ENCODE data around the gene GFPT1. TPM values are rescaled to one million over a fixed set of nuclear protein-coding genes. Genes with fewer than 3 reads are reported as not detected.

The GFPT1 gene
- total RNA-seq, 2 experiments from 2014 or later, result 21.7 to 22.8 TPM

DNA sequence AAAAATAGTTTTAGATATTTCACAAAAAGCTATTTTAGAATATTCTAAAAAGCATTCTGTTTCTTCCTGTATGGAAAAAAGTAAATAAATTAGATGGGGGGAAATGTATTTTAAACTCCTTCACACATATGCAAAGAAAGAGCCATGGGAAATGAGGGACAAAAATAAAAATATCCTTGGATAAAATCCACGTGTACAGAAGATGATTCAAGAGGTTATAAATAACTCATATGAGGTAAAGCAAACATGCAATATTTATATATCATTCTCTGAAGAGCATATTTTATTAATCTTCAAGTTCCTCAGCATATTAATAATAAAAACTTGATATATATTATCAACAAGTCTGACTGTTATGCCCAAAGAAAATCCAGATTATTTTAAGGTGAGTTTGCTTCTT lies 8.8 kb upstream of the GFPT1 start:
- peaks cover 21% of the 10 kb centered on the region for H3K36me3 Mint-ChIP-seq
- no peak overlapping the region for H3K27ac Mint-ChIP-seq
- H3K4me1 Mint-ChIP-seq, result no peaks in the 10 kb centered on the region
- no peak overlapping the region for H3K4me3 Mint-ChIP-seq
- no peaks in the 10 kb centered on the region for H3K9me3 Mint-ChIP-seq (ENCODE audit: low read depth)
- DNase-seq (no peak), ATAC-seq (no peak)
- no peaks in the 10 kb centered on the region for H3K27me3 Mint-ChIP-seq
- CTCF ChIA-PET, result interaction anchor here (0.6 kb wide), 1 partner anchor 455 kb away, joined by 3 read pairs; no protein-coding TSS in a partner anchor

- DNase-seq (no peak), ATAC-seq (no peak)
- Mint-ChIP-seq H3K27ac (no peak overlapping the region), H3K4me3 (no peak overlapping the region), H3K36me3 (peaks cover 12% of the 10 kb centered on the region), H3K27me3 (no peaks in the 10 kb centered on the region), H3K4me1 (no peaks in the 10 kb centered on the region), H3K9me3 (ENCODE audit: low read depth) (no peaks in the 10 kb centered on the region)
- CTCF ChIA-PET, result interaction anchor here (1.4 kb wide), 1 partner anchor 8 kb away, joined by 3 read pairs; no protein-coding TSS in a partner anchor
These were observed 6.9 kb upstream of the GFPT1 start for GRCh38 chr2:69393963-69394362.

DNA sequence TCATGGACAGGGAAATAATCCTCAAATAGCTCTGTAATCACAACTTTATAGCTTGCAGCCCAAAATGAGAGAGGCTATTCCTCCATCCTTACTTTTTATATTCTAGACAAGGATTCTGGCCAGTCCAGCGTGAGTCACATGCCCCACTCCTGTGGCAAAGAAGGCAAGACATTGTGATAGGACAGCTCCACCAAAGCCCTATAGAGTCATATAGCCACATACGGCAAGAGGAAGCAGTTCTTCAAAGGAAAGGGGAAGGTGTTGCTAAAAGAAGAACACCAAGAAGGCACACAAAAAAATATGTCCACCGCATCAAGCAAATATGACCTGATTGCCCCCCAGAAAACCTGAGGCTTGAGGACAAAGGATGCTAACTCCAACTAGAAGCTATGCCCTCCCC lies 3.4 kb upstream of the GFPT1 start:
- Mint-ChIP-seq H3K4me3 (no peak overlapping the region), H3K9me3 (ENCODE audit: low read depth) (no peaks in the 10 kb centered on the region), H3K27ac (no peak overlapping the region), H3K4me1 (peaks cover 19% of the 10 kb centered on the region), H3K36me3 (peaks cover 12% of the 10 kb centered on the region), H3K27me3 (no peaks in the 10 kb centered on the region)
- no peak for DNase-seq
- CTCF ChIA-PET, result interaction anchor here (0.9 to 1.7 kb wide), 3 partner anchors 15 to 174 kb away, joined by 4 to 7 read pairs (median 5); partner anchors contain the start of gene NFU1
- ATAC-seq, result no peak

DNA sequence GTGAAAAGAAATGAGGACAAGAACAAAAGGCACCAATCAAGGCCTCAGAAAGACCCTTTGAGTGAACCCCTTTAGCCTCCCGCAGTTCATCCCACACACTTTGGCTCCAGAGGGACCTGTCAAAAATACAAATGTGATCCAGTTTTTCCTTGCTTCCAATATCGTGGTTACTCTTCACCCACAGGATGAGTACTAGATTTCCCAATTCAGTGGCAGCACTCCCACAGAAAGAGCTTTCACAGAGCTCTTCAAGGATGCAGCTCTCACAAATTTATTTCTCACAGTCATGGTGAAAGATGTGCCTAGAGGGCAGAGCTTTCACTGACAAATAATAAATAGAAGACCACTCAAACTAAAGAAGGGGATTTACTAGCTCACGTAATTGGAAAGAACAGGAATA lies 3.0 kb upstream of the GFPT1 start:
- ATAC-seq (no peak), DNase-seq (no peak)
- peaks cover 20% of the 10 kb centered on the region for H3K4me1 Mint-ChIP-seq
- H3K27ac Mint-ChIP-seq, result no peak overlapping the region
- CTCF ChIA-PET, result interaction anchor here (1.5 to 1.7 kb wide), 2 partner anchors 14 to 175 kb away, joined by 5 to 7 read pairs; no protein-coding TSS in a partner anchor
- H3K27me3 Mint-ChIP-seq, result no peaks in the 10 kb centered on the region
- no peaks in the 10 kb centered on the region for H3K9me3 Mint-ChIP-seq (ENCODE audit: low read depth)
- no peak overlapping the region for H3K4me3 Mint-ChIP-seq
- peaks cover 10% of the 10 kb centered on the region for H3K36me3 Mint-ChIP-seq

DNA sequence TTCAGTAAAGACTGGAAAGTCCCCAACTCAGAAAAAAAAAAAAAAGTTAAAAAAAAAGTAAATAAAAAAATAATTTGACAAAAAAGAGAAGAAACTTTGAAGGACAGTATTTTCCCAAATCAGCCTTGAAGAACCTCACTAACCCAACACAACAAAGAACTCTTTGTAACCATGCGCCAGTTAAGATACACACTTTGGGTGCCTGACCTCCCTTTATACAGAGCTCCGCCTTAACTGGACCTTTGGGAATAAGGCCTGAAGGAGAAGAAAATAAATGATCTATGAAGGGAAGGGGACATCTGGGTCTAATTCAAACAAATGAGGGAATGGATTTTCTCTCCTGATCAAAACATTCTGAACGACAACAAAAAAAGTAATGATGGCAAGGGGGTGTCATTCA lies 2.2 kb upstream of the GFPT1 start:
- no peak overlapping the region for H3K27ac Mint-ChIP-seq
- ATAC-seq, result no peak
- H3K36me3 Mint-ChIP-seq, result peaks cover 4% of the 10 kb centered on the region
- H3K9me3 Mint-ChIP-seq (ENCODE audit: low read depth), result no peaks in the 10 kb centered on the region
- no peaks in the 10 kb centered on the region for H3K27me3 Mint-ChIP-seq
- DNase-seq, result no peak
- no peak overlapping the region for H3K4me3 Mint-ChIP-seq
- CTCF ChIA-PET, result interaction anchor here (0.9 kb wide), 1 partner anchor 14 kb away, joined by 5 read pairs; no protein-coding TSS in a partner anchor
- peaks cover 20% of the 10 kb centered on the region for H3K4me1 Mint-ChIP-seq

GRCh38 chr2:69387770-69388481 lies 899 bp upstream of the GFPT1 start:
- Mint-ChIP-seq H3K27ac (no peak overlapping the region), H3K9me3 (ENCODE audit: low read depth) (no peaks in the 10 kb centered on the region), H3K4me3 (peak overlapping the region; percentile 88), H3K36me3 (no peaks in the 10 kb centered on the region), H3K4me1 (peaks cover 28% of the 10 kb centered on the region), H3K27me3 (no peaks in the 10 kb centered on the region)
- DNase-seq, result no peak
- CTCF ChIA-PET, result interaction anchor here (0.9 kb wide), 1 partner anchor 12 kb away, joined by 5 read pairs; no protein-coding TSS in a partner anchor
- no peak for ATAC-seq

GRCh38 chr2:69386360-69386759 lies 667 bp downstream of the GFPT1 start:
- CTCF ChIA-PET, result interaction anchor here (0.5 to 3.1 kb wide), 6 partner anchors 8 to 919 kb away, joined by 3 to 20 read pairs (median 3); partner anchors contain the start of genes APLF, FBXO48 and NFU1
- ATAC-seq, result no peak
- peak overlapping the region; percentile 84 for H3K27ac Mint-ChIP-seq
- no peaks in the 10 kb centered on the region for H3K9me3 Mint-ChIP-seq (ENCODE audit: low read depth)
- H3K27me3 Mint-ChIP-seq, result no peaks in the 10 kb centered on the region
- peak; percentile 41 for DNase-seq
- H3K4me3 Mint-ChIP-seq, result peak overlapping the region; percentile 88
- peaks cover 6% of the 10 kb centered on the region for H3K36me3 Mint-ChIP-seq
- peaks cover 39% of the 10 kb centered on the region for H3K4me1 Mint-ChIP-seq

DNA sequence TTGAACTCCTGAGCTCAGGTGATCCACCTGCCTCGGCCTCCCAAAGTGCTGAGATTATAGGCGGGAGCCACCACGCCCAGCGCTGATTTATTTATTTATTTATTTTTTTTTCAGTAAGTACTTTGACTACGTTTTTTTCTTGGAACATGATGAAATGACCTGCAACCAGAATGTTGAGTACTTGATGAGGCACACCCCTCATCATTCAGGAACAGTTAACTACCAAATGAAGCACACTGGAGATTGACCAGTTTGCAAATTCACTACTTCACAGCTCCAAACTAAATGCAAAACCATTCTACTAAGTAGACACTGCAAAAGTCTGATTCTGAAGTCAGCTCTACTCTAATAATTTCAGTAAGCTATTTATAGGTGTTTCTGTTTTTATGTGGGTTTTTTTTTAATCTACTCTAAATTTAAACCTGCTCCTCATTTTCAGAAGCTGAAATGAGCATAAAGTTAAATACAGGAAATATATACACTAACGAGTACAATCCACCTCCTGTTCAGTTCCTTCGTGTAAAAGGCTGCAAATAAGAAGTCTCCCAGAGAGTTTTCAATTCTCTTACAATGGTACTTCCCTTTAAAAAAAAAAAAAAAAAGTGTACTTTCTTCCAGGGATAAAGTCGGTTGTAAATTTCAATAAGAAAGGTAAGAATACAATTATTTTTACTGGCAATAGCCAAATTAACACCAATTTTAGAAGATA lies 1.4 kb downstream of the GFPT1 start:
- Mint-ChIP-seq H3K27ac (peak overlapping the region; percentile 84), H3K4me3 (peak overlapping the region; percentile 88), H3K36me3 (peaks cover 6% of the 10 kb centered on the region), H3K9me3 (ENCODE audit: low read depth) (no peaks in the 10 kb centered on the region), H3K27me3 (no peaks in the 10 kb centered on the region), H3K4me1 (peaks cover 43% of the 10 kb centered on the region)
- no peak for DNase-seq
- CTCF ChIA-PET, result interaction anchor here (0.5 to 3.1 kb wide), 6 partner anchors 9 to 918 kb away, joined by 3 to 20 read pairs (median 3); partner anchors contain the start of genes APLF, FBXO48 and NFU1
- ATAC-seq, result no peak

- no peaks in the 10 kb centered on the region for H3K27me3 Mint-ChIP-seq
- H3K9me3 Mint-ChIP-seq (ENCODE audit: low read depth), result no peaks in the 10 kb centered on the region
- DNase-seq (no peak), ATAC-seq (no peak)
- H3K27ac Mint-ChIP-seq, result no peak overlapping the region
- H3K4me3 Mint-ChIP-seq, result no peak overlapping the region
- CTCF ChIA-PET, result interaction anchor here (0.7 to 3.1 kb wide), 3 partner anchors 9 to 1745 kb away, joined by 3 to 20 read pairs (median 3); partner anchors contain the start of gene MCEE
- H3K36me3 Mint-ChIP-seq, result peaks cover 6% of the 10 kb centered on the region
- H3K4me1 Mint-ChIP-seq, result peaks cover 46% of the 10 kb centered on the region
These were observed 2.4 kb downstream of the GFPT1 start for GRCh38 chr2:69384618-69385081.

DNA sequence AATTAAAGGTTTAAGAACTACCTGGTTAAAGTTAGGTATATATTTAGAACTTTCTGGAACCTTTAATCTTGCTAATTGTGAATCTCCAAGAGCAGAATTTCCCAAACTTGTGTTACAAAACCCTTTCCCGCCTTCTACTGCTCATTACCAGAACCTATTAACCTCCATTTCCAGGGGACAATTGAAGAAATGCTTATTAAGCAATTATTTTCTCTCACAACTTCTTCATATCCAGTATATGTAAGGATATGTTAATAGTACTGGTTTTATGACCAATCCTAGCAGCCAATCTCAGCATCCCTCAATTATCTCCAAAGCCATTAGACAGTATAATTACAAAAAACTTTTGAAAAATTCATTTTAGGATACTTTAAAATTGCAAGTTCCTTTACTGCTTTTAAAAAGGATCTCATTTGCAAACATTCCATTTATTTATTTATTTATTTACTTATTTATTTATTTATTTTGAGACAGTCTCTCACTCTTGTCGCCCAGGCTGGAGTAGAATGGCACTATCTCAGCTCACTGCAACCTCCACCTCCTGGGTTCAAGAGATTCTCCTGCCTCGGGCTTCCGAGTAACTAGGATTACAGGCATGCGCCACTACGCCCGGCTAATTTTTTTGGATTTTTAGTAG lies 3.7 kb downstream of the GFPT1 start:
- H3K27ac Mint-ChIP-seq, result no peak overlapping the region
- peaks cover 46% of the 10 kb centered on the region for H3K4me1 Mint-ChIP-seq
- H3K36me3 Mint-ChIP-seq, result peaks cover 8% of the 10 kb centered on the region
- ATAC-seq, result no peak
- CTCF ChIA-PET, result no interaction called here
- H3K27me3 Mint-ChIP-seq, result no peaks in the 10 kb centered on the region
- H3K9me3 Mint-ChIP-seq (ENCODE audit: low read depth), result no peaks in the 10 kb centered on the region
- DNase-seq, result no peak
- H3K4me3 Mint-ChIP-seq, result no peak overlapping the region

- H3K4me1 Mint-ChIP-seq, result peaks cover 39% of the 10 kb centered on the region
- no peaks in the 10 kb centered on the region for H3K9me3 Mint-ChIP-seq (ENCODE audit: low read depth)
- DNase-seq (no peak), ATAC-seq (no peak)
- peaks cover 8% of the 10 kb centered on the region for H3K36me3 Mint-ChIP-seq
- H3K4me3 Mint-ChIP-seq, result no peak overlapping the region
- CTCF ChIA-PET, result no interaction called here
- no peaks in the 10 kb centered on the region for H3K27me3 Mint-ChIP-seq
- H3K27ac Mint-ChIP-seq, result no peak overlapping the region
These were observed 4.5 kb downstream of the GFPT1 start for GRCh38 chr2:69382547-69382946.

DNA sequence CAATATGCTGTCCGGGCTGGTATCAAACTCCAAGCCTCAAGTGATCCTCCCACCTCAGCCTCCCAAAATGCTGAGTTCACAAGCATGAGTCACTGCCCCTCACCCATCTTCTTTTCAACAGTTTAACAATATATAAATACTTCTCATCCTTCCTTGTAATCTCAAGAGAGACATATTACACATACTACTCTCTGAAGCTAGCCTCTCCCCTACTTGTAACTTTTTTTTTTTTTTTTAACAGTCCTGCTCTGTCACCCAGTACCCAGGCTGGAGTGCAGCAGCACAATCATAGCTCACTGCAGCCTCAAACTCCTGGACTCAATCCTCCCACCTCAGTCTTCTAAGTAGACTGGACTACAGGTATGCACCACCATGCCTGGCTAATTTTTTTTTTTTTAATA lies 5.7 kb downstream of the GFPT1 start:
- Mint-ChIP-seq H3K9me3 (ENCODE audit: low read depth) (no peaks in the 10 kb centered on the region), H3K27ac (no peak overlapping the region), H3K36me3 (peaks cover 8% of the 10 kb centered on the region), H3K4me3 (no peak overlapping the region), H3K27me3 (no peaks in the 10 kb centered on the region), H3K4me1 (peaks cover 36% of the 10 kb centered on the region)
- ATAC-seq (no peak), DNase-seq (no peak)
- CTCF ChIA-PET, result interaction anchor here (1.0 to 1.4 kb wide), 3 partner anchors 10 to 56 kb away, joined by 3 read pairs; partner anchors contain the start of gene NFU1

Measured in activated CD8-positive, alpha-beta memory T cell treated with anti-CD3 and anti-CD28 coated beads, Interleukin-2, amount 10 ng/mL, durations not matched to agents 7 days and 5 days (primary cell).